Activated CD4-positive, alpha-beta T cell treated with anti-CD3 and anti-CD28 coated beads, Interleukin-2, amount 50 U/mL, for 24 hours (primary cell): ENCODE results near the gene C15orf62.

Experiments used
- DNase-seq, 2 donors: peaks; one replicate each; pipeline ENCODE4 v3.0.0-alpha.2; 2020; ENCODE audit warnings: low read depth in 1 of 2, low spot score in 1 of 2

Gene C15orf62

GRCh38 chr15:40755812-40756208 lies 14.0 kb upstream of the C15orf62 start:
- DNase-seq: no peak

GRCh38 chr15:40756938-40757337 lies 12.8 kb upstream of the C15orf62 start:
- DNase-seq: no peak

DNA sequence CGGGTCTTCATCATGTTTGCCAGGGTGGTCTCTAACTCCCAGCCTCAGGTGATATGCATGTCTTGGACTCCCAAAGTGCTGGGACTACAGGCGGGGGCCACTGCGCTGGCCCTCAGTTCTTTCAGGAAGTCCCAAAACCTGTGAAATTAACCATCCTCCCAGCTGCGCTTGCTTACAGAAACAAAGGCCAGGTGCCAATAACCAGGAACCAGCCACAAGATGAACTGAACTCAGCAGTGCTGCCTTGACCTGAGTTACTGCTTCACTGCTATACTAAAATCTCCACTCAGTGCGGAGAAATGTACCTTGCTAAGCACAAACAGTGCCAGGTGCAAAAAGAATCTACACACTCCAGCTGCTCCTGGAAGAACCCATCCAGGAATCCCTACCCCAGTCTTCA lies 9.8 kb upstream of the C15orf62 start:
- DNase-seq: no peak

DNA sequence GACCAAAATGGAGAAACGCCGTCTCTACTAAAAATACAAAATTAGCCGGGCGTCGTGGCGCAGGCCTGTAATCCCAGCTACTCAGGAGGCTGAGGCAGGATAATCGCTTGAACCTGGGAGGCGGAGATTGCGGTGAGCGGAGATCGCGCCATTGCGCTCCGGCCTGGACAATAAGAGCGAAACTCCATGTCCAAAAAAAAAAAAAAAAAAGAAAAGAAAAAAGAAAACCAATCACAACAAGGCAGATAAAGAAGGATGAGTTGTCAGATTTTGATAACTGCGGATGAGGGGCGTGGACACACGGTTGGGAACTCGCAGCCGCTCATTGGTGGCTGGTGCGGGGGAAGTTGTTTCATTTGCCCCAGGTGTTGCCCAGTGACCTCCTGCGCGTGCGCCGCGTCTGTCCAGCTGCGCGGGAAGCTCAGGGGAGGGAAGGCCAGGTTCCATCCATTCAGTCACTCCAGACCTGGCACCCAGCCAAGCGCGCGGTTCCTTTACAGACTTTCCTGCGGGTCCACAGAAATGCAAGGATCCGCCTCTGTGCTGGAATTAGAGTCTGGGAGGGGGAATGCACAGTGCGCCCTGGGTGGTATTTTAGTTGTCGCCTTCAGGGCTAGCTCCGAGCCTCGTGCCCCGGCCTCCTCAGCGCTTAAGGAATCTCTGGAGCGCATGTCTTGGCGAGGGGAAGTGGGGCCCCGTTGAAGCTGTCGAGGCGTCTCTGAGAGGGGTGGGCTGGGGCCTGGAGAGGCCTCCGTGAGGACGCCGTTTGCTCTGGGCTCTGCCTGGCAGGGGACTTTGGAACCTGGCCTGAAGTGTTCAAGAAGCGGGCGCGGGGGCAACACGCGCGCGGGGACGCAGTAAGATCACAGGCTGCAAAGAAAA lies 6.6 kb upstream of the C15orf62 start:
- DNase-seq: peak in 1 of 2 donors; percentile 25

GRCh38 chr15:40763801-40764628 lies 5.8 kb upstream of the C15orf62 start, which contains the start of gene GCHFR:
GCHFR (plus strand) TSS chr15:40764068; CDS start chr15:40764181, 113 bp downstream.
- DNase-seq: peak; percentile 41 to 45

GRCh38 chr15:40764629-40765103 lies 5.1 kb upstream of the C15orf62 start:
- DNase-seq: no peak

- no peak for DNase-seq
These were observed 3.5 kb upstream of the C15orf62 start for GRCh38 chr15:40766194-40766815.

DNA sequence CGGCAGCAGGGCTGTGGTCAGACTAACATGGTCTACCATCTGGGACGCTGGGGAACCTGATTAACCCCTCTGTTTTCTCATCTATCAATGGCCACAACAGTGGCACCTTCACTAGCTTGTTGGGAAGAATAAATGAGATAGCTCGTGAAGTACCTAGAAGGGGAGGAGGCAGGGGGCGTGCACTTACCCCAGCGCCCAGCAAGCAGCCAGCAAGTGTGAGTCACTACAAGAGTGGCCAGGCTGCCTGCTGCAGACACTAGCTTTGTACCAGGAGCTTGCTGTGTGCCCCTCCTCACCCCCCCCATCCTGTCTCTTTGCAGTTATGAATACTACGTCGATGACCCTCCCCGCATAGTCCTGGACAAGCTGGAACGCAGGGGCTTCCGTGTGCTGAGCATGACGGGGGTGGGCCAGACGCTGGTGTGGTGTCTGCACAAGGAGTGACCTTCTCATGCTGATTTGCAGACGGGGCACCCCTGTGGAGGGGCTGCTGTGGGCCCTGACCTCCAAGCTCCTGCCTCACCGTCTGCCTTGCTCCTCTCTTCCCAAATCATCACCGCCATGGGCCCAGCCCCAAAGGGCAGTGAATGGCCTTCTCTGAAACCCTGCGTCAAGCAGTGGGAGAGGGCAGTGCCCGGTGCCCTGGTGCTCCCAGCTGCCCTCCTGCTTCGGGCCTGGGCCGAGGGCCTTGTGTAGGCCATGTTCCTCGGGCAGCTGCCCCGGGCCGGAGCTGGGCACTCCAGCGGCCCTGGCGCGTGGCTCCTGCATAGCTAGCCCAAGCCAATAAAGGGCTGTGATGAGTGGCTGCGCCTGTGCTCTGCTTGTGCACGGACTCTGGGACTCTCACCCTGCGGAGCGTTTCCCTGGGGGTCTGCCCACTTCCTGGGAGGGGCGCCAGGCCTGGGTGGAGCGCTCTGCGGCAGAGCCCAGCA lies 2.6 kb upstream of the C15orf62 start:
- DNase-seq: no peak

DNA sequence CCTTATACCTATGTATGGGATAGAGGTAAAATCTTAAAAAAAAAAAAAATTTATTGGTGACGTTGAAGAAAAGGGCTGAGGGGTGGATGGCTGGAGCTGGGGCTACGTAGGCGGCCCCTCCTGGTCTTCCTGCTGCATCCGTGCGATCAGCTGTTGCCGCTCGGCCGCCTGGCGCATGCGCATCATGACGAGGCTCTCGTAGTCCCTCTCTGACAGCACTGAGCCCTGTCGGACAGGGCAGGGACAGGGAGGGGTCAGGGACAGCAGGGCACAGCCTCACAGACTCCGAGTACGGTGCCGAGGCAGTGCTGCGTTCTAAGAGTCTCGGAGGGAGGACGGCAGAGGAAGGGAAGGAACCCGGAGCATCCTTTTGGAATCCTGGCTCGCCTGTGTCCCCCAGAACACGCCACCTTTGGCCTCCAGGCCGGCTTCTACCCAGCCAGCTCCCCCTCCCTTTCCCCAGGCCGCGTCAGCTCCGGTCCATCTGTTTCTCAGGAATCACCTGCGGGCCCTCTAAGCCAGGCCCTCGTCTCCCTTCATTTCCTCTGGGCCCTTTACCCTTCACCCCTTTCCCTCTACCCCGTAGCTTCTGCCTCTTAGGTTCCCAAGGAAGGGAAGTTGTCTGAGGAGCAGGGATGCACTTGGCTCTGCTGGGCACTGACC lies 1.8 kb upstream of the C15orf62 start:
- no peak for DNase-seq

DNA sequence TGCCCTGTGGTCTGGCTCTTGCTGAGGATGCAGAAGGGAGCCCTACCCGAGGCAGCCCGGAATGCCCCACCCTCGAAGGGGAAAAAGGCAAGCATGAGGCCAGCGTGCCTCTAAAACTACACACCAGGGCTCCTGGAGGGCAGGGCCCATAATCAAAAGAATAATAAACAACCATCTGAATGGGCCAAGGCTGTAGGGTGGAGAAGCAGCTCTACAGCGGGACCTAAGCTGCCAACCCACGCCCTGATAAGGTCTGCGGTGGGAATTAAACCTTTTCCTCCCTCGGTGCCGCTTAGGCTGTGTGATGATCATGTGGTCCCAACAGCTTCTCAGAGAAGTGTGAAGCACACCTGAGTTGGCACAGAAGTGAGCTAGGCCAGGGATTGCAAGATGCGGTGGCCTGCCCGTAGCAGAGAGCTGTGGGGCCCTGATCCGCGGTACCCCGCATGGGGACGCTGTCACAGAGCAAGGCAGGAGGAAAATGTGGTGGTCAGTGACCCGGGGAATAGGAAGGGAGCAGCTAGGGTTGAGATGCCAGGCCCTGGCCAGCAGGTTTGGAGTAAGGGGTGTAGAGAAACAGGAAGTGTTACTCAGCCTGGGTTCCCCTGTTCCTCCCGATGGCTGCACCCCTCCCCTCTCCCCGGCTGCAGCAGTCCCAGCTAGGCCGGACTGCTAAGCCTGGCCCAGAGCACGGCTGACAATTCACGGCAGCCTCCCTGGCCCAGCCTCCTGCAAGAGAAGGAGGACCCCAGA lies 1.1 kb upstream of the C15orf62 start:
- DNase-seq: no peak

DNA sequence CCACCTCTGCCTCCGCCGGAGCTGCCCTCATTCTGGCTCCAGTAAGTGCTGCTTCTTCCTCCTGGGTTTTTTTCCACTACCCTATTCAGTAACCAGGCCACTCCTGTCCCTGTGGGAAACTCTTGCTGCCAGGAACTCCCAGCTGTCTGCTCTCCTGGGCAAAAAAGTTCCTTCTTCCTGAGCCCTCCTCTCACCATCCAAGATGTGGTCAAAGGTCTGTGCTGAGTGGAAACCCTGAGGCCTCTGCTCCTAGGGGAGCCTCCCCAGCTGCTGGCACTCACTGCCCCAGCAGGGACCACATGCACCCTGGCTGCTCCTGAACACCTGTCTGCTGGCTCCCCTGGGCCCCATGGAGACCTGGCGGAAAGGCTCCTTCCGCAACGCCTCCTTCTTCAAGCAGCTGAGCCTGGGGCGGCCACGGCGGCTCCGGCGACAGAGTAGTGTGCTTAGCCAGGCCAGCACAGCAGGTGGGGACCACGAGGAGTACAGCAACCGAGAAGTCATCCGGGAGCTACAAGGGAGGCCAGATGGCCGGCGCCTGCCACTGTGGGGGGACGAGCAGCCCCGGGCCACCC lies 454 bp downstream of the C15orf62 start:
- no peak for DNase-seq

GRCh38 chr15:40771242-40771641 lies 1.5 kb downstream of the C15orf62 start:
- DNase-seq: no peak

GRCh38 chr15:40772014-40772413 lies 2.2 kb downstream of the C15orf62 start:
- DNase-seq: no peak

- DNase-seq: no peak
These were observed 3.7 kb downstream of the C15orf62 start for GRCh38 chr15:40773496-40773895.

DNA sequence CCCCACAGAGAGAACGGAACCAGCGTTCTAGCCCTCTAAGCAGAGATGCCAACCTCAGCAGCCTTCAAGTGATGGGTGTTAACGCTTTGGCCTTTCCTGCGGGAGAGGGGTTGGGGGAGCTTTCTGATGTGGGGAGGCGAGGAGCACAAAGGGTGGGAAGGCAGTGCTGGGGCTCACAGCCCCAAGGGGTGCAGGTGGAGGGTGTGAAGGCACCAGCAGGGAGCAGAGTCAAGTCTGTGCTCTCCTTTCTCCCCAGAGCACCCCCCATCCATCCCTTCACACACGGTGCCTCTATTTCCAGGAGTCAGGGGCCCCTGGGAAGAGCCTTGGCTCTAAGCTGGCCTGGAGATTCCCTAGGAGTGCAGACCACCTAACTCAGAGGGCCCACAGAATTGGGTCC lies 4.1 kb downstream of the C15orf62 start:
- no peak for DNase-seq

DNA sequence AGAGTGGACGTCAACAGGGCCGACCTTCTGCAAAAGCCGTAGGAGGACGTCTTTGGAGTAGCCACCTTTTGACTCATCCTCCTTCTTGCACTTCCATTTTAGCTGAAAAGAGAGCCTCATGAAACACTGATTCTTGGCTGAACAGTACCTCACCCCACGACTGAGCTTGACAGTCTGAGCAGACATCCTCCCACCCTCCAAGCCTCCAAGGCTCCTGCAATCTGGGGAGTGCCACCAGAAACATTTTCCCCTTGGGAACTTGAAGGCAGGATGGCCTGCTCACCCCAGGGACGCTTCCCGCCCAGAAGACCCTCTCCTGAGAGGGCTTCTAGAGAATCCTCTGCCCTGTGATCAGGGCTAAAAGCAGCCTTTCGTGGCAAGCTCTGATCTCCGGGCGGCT lies 5.2 kb downstream of the C15orf62 start:
- DNase-seq: no peak

DNA sequence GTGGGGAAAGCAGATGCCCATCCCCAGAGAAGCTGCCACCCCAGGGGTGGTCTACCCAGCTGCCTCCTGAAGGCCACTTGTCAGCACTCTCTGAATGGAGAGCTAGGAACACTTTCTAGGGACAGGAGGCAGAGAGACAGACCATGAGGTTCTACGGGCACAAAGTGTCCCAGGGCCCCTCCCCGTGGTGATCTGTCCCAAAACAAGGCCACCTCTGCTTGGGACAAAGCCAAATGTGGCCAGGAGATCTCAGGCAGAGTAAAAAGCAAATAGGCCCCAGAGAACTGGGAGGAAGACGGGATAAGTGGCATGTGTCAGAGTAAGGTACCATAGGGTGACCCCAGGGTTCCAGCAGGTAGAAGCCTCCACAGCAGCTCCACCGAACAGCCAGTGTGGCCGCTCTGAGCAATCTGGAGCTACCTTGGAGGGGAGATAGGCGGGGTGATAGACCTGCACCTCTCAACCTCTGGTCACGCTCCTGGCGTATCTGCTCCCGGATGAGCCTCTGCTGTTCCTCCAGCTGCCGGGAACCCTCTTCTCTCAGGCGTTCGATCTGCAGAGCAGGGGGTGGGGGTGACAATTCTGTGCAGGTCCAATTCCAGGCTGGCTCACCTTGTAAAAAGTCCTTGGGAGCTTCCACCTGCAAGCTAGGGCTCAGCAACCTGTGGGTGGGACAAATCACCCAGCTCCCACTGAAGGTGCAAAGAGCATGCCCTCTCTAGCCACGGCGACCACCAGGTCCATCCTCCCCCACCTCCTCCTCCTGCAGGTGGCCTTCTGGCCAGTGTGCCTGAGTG lies 6.2 kb downstream of the C15orf62 start:
- DNase-seq: no peak

DNA sequence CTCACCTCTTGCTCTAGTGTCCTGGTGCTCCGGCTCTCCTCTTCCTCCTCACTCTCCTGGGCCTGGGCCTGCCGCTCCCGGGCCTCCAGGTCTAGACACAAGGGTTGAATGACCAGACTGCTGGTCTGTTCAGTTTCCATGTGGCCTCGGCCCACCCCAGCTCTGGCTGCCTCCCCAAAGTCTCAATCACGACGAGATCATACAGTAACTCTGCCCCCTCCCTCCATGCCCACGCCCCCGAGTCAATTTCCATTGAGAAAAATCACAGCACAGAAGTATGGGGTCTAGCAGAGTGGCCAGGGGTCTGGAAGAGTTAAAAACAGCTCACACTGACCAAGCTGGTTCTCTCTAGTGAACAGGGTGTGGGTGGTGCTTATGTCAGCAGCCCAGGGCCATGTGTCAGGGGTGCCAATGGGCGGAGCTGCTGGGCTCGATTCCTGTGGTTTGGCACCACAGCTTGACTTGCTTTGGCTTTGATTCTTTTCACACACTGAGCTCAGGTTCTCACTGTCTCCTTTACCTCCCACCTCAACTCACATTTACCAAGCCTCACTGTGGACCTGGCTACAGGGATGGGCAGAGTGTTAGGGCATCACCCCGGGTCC lies 6.9 kb downstream of the C15orf62 start:
- no peak for DNase-seq
